GM12801 (cell line): ENCODE data around the gene UPF3A.

Source experiments
- TF ChIP-seq, protein P1 (sequence below): IDR thresholded peaks from one replicate; pipeline ENCODE4 v1.5.1; 2011; ENCODE audit warnings: control low read depth; ENCODE audit not compliant: insufficient read length; ENCODE audit errors: extremely low read depth

UPF3A gene

DNA sequence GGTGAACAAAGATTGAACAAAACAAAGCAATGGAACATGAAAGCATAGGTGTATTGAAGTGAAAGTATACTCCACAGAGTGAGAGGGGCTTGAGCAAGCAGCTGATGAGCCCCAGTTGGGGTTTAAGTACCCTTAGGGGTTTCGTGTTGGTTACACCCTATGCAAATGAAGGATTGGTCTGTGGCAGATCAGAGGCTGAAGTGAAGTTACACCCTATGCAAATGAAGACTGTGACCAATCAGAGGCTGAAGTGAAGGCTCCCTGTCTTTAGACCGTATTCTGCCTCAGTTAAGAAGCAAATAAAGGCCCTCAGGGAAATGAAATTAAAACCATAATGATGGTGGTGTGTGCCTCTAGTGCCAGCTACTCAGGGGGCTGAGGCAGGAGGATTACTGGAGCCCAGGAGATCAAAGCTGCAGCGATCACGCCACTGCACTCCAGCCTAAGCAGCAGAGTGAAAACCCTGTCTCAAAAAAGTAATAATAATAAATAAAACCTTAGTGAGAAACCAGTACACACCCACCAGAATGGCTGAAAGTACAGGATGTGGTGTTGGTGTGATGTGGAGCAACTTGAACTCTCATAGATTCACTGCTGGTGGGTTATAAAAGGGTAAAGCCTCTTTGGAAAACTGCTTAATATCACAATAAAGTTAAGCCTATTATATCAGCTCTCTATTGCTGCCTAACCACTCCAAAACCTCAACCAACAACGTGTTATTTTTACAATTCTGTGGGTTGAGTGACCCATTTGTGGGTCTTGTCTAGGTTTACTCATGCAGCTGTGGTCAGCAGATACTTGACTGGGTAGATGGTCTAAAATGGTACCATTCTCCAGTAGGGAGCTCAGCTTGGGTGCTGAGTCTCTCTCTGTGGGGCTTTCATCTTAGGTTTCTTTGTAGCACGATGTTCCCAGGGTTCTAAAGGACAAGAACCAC lies 12.8 kb upstream of the UPF3A start:
- TF ChIP-seq, protein P1, sequence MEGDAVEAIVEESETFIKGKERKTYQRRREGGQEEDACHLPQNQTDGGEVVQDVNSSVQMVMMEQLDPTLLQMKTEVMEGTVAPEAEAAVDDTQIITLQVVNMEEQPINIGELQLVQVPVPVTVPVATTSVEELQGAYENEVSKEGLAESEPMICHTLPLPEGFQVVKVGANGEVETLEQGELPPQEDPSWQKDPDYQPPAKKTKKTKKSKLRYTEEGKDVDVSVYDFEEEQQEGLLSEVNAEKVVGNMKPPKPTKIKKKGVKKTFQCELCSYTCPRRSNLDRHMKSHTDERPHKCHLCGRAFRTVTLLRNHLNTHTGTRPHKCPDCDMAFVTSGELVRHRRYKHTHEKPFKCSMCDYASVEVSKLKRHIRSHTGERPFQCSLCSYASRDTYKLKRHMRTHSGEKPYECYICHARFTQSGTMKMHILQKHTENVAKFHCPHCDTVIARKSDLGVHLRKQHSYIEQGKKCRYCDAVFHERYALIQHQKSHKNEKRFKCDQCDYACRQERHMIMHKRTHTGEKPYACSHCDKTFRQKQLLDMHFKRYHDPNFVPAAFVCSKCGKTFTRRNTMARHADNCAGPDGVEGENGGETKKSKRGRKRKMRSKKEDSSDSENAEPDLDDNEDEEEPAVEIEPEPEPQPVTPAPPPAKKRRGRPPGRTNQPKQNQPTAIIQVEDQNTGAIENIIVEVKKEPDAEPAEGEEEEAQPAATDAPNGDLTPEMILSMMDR = no peak

DNA sequence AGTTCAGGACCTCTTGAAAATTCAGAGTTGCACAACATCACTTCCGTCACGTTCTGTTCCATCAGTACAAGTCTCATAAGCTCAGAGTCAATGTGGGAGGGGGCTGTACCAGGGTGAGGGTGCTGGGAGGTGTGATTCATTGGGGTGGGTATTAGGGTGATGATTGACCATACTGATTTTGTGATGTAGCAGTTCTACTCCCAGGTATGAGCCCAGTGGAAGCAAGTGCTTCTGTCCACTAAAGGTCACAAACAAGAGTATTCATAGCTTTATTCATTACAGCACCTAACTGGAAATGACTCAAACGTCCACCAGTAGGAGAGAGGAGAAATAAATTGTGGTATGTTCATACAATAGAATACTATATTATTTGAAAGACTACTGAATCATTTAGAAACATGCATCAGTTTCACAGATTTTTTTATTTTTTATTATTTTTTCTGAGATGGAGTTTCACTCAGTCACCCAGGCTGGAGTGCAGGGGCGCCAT lies 12.1 kb upstream of the UPF3A start:
- TF ChIP-seq, protein P1 = no peak

DNA sequence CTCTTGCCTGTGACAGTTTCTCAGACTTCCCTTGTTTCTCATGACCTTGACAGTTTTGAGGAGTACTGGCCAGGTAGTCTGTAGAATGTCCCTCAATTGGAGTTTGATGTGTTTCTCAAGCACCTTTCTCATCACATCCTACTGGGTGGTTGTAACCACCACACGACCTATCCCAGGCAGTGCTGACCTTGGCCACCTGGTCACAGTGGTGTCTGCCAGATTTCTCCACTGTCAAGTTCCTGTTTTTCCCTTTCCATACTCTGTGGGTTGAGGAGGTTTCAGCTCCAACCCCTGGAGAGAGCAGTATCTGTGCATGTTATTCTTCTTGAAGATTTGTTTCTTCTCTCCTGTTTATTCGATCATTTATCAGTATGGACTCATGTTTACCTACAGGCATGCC lies 8.4 kb upstream of the UPF3A start:
- TF ChIP-seq, protein P1 = no peak

DNA sequence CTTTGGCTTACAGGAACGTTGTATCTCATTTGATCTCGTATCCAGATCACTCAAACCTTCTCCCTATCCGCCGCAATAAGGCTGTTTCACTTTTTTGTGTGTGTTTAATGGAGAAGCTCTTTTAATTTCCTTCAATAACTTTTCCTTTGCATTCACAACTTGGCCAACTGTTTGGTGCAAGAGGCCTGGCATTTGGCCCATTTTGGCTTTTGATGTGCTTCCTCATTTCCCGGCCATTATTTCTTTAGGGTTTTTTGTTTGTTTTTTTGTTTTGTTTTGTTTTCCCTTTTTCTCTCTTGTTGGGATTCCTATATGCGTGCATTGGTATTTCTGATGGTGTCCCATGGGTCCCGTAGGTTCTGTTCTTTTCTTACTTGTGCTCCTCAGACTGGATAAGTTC lies 6.1 kb upstream of the UPF3A start:
- TF ChIP-seq, protein P1 = no peak

DNA sequence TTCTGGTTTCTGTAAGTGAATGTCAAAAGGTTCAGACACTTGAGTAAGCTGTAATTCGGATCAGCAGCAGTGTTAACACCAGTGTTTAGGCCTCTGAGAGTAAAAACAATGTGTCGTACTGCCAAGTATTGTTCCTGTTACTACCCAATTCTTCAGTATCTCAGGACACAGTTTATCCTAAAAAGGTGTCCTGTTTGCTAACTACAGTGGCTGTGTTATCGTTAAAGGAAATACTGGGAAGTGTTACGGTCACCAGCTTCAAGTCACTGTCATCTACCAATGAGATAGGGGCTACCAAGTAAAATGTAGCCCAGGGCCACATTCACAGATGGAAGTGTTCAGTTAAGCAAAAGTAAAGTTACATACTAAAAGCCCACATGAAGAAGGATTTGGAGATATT lies 2.3 kb upstream of the UPF3A start:
- TF ChIP-seq, protein P1 = no peak

DNA sequence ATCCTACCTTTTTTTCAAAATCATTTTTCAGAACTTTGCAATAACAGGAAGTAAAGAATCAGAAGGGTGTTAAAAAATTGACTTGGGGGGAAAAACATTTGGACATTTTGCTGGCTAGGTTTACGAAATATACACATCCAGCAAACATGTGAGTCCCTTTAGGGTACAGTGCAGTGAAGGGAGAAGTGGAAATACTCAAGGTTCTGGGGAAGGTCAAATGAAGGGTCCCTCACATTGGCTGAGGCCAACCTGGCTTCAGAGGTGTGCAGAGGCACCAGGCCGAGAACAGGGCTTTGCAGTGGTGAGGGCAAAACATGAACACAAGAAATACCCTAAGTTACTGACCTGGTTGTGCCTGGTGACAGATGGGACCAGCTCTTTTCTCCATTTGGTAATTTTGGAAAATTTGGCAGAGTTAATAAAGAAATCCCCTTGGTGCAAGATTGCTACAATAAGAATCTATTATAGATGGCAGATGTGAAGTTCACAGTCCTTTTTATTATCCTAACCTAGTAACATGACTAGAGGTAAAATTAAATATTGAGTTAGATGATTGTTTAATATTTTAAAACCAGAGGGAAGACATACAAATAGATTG lies 1.5 kb upstream of the UPF3A start:
- TF ChIP-seq, protein P1 = no peak

DNA sequence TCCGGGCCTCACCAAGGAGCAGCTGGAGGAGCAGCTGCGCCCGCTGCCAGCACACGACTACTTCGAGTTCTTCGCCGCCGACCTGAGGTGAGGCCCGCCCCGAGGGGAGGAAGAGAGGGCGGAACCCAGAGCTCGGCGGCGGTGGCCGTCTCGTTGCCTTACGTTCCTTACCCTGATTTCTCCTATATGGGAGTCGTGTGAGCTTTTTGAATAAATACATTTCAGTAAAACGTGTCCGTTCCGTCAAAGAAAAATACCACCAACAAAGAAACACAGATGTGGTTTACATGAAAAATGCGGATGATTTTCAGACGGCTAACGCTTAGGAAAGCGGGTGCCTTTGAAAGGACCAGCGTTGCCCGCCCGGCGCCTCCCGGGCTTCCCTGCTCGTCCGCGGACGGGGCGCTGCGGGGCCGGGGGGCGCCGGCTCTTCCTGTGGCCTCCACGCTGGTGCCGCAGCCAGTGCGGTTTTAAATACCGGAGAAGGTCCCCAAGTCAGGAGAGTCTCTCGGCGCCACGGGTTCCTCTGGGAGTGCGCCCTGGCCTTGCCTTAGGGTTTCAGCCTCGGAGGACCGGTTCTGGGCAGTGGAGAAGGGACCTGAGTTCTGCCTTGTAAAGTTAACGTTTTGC lies 755 bp downstream of the UPF3A start:
- TF ChIP-seq, protein P1 = no peak
